ENCODE results near the gene PHTF2.
"Not testable (repeated sequence)": the region's sequence is repeated elsewhere in the genome, so short reads cannot be mapped to it uniquely, and the experiment has no call there.

The PHTF2 gene

GRCh38 chr7:77827999-77828398, 29.4 kb downstream of the PHTF2 start:
- TF ChIP-seq, protein P1, sequence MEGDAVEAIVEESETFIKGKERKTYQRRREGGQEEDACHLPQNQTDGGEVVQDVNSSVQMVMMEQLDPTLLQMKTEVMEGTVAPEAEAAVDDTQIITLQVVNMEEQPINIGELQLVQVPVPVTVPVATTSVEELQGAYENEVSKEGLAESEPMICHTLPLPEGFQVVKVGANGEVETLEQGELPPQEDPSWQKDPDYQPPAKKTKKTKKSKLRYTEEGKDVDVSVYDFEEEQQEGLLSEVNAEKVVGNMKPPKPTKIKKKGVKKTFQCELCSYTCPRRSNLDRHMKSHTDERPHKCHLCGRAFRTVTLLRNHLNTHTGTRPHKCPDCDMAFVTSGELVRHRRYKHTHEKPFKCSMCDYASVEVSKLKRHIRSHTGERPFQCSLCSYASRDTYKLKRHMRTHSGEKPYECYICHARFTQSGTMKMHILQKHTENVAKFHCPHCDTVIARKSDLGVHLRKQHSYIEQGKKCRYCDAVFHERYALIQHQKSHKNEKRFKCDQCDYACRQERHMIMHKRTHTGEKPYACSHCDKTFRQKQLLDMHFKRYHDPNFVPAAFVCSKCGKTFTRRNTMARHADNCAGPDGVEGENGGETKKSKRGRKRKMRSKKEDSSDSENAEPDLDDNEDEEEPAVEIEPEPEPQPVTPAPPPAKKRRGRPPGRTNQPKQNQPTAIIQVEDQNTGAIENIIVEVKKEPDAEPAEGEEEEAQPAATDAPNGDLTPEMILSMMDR (IDR thresholded peaks at IDR 0.05; ENCODE audit: insufficient read depth, missing control alignments), result no peak
- DNase-seq (ENCODE audit: insufficient read length, low spot score) (no peak), FAIRE-seq (no peak)

DNA sequence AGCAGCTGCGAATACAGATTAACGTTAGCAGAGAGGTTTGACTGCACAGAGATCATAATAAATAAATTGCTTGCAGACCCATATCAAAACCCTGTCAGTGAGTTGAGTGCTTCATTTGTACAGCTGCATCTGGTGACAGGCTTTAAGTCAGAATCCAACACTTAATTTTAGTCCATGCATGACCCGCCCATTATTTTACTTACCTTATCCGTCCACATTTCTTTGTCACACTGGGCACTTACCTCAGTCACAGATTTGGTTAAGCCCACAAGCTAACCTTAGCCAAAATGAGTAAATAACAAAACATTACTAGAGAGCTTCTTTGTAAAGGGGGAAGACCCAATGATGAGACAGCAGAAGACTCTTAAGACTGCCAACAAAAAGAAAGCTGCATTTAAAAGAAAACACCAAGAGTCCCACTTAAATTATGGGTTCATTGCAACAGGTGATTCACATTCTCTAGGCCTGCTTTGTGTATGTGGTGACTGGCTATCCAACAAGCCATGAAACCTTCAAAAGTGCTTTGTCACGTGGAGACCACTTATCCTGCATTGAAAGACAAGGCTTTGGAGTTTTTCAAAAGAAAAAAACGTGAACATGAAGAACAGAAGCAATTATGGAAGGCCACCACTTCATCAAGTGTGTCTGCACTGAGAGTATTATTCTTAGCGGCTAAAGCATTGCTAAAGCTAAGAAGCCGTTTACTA, 32.2 kb downstream of the PHTF2 start:
- TF ChIP-seq, protein P1 (IDR thresholded peaks at IDR 0.05; ENCODE audit: insufficient read depth, missing control alignments), result no peak
- no peak for FAIRE-seq
- DNase-seq (ENCODE audit: insufficient read length, low spot score), result no peak

GRCh38 chr7:77831481-77831880, 32.9 kb downstream of the PHTF2 start:
- no peak for FAIRE-seq
- TF ChIP-seq, protein P1 (IDR thresholded peaks at IDR 0.05; ENCODE audit: insufficient read depth, missing control alignments), result no peak
- DNase-seq (ENCODE audit: insufficient read length, low spot score), result no peak

DNA sequence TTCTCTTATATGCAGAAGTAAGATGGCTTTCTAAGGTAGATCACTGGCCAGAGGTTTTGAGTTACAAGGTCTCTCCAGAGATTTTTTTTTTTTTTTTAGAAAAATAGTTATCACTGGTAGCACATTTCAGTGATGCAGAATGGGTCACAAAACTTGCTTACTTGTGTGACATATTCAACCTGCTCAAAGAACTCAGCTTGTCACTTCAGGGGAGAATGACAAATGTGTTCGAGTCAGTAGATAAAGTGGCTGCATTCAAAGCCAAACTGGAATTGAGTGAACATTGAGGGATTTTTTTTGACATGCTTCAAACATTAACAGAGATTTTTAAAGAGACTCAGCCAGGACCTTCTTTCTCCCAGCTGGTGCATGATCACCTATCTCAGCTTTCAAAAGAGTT, 33.4 kb downstream of the PHTF2 start:
- no peak for DNase-seq (ENCODE audit: insufficient read length, low spot score)
- FAIRE-seq, result no peak
- TF ChIP-seq, protein P1 (IDR thresholded peaks at IDR 0.05; ENCODE audit: insufficient read depth, missing control alignments), result no peak

- DNase-seq (ENCODE audit: insufficient read length, low spot score) (no peak), FAIRE-seq (no peak)
- TF ChIP-seq, protein P1 (IDR thresholded peaks at IDR 0.05; ENCODE audit: insufficient read depth, missing control alignments), result no peak
Observed at GRCh38 chr7:77833136-77833535, 34.6 kb downstream of the PHTF2 start.

DNA sequence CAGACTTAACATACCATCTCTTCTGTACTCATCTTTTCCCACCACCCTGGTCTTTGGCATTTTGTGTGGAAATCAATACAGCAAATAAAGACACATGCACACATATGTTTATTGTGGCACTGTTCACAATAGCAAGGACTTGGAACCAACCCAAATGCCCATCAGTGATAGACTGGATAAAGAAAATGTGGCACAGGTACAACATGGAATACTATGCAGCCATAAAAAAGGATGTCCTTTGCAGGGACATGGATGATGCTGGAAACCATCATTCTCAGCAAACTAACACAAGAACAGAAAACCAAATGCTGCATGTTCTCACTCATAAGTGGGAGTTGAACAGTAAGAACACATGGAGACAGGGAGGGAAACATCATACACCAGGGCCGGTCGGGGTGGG, 37.9 kb downstream of the PHTF2 start:
- FAIRE-seq; DNase-seq (ENCODE audit: insufficient read length, low spot score): not testable (repeated sequence)

- TF ChIP-seq, protein P1 (IDR thresholded peaks at IDR 0.05; ENCODE audit: insufficient read depth, missing control alignments), result no peak
- peak; percentile 51 for FAIRE-seq
- DNase-seq (ENCODE audit: insufficient read length, low spot score), result no peak
Observed at GRCh38 chr7:77837275-77837674, 38.7 kb downstream of the PHTF2 start.
